ENCODE measurements around the gene TRIM33.

DNA sequence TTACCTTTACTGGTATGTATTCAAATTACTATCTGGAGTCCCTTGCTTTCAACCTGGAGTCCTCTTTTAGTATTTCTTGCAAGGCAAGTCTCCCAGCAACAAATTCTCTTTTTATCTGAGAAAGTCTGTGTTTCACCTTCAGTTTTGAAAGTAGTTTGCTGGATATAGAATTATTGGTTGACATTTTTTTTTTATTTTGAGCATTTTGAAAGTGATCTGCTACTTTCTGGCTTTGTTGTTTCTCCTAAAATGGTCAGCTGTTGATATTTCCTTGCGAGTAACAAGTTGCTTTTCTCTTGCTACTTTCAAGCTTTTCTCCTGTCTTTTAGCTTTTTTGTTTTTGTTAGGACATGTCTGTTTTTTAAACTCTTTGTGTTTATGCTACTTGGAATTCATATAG is 126.1 kb downstream of the TRIM33 start:
- TF ChIP-seq, protein P1, sequence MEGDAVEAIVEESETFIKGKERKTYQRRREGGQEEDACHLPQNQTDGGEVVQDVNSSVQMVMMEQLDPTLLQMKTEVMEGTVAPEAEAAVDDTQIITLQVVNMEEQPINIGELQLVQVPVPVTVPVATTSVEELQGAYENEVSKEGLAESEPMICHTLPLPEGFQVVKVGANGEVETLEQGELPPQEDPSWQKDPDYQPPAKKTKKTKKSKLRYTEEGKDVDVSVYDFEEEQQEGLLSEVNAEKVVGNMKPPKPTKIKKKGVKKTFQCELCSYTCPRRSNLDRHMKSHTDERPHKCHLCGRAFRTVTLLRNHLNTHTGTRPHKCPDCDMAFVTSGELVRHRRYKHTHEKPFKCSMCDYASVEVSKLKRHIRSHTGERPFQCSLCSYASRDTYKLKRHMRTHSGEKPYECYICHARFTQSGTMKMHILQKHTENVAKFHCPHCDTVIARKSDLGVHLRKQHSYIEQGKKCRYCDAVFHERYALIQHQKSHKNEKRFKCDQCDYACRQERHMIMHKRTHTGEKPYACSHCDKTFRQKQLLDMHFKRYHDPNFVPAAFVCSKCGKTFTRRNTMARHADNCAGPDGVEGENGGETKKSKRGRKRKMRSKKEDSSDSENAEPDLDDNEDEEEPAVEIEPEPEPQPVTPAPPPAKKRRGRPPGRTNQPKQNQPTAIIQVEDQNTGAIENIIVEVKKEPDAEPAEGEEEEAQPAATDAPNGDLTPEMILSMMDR (IDR thresholded peaks at IDR 0.05) = no peak
- no peak for TF ChIP-seq POLR2A (IDR thresholded peaks at IDR 0.05)
- TF ChIP-seq EP300 (IDR thresholded peaks at IDR 0.05) = no peak

Data from tibial nerve (tissue), 4 donors.